ENCODE results near the gene ELF1. TPM values are rescaled to one million over a fixed set of nuclear protein-coding genes. Genes with fewer than 3 reads are reported as not detected.
"Not testable (repeated sequence)": the region's sequence is repeated elsewhere in the genome, so short reads cannot be mapped to it uniquely, and the experiment has no call there.

The ELF1 gene
- total RNA-seq, 1 donor from 2014 or later, result 62.8 TPM

DNA sequence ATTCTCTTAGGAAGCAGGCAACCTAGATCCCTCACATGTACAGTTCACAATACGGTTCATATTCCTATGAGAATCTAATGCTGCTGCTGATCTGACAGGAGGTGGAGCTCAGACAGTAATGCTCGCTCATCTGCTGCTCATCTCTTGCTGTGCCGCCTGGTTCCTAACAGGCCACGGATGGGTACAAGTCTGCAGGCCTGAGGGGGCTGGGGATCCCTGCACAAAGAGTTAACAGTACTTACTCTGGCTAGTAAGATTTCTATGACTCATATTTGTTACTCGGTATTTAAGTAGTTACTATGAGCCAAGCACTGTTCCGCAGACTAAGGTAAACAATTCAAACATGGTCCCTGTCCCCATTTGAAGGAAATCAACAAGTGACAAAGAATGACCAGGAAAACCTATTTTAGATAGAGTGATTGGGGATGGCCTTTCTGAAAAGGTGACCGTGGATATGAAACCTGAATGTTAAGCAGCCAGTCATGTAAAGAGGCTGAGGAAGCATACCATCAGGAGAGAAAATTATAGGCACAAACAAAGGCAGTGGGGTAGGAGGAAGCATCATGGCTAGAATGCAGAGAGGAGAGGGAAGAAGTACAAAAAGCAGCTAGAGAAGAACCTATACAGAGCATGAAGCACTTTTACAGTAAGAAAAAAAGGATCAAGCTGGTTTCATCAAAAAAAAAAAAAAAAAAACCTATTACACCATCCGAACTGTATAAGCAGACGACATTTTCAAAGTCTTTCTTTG is 21.6 kb upstream of the ELF1 start:
- DNase-seq, result no peak

GRCh38 chr13:41039746-41040145 is 20.6 kb upstream of the ELF1 start:
- DNase-seq, result no peak

DNA sequence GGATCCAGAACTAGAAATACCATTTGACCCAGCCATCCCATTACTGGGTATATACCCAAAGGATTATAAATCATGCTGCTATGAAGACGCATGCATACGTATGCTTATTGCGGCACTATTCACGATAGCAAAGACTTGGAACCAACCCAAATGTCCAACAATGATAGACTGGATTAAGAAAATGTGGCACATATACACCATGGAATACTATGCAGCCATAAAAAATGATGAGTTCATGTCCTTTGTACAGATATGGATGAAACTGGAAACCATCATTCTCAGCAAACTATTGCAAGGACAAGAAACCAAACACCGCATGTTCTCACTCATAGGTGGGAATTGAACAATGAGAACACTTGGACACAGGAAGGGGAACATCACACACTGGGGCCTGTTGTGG is 17.4 kb upstream of the ELF1 start:
- not testable (repeated sequence) for DNase-seq

GRCh38 chr13:41034881-41035280 is 15.8 kb upstream of the ELF1 start:
- DNase-seq, result no peak

DNA sequence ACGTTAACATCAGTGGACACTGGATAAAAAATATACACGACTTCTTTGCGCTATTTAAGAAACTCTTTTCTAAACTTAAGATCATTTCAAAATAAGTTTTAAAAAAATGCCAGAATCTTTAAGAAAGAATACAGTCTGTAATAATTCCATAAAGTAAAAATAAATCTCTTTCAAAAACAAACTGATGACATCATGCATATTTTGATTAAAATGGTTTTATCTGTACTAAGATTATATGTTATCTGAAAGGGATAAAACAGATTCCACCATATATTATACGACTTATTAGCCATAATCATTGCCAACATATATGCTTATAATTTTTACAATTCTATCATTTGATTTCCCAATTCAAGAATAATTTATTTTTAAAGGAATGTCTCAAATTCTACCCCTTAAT is 15.3 kb upstream of the ELF1 start:
- DNase-seq, result no peak

DNA sequence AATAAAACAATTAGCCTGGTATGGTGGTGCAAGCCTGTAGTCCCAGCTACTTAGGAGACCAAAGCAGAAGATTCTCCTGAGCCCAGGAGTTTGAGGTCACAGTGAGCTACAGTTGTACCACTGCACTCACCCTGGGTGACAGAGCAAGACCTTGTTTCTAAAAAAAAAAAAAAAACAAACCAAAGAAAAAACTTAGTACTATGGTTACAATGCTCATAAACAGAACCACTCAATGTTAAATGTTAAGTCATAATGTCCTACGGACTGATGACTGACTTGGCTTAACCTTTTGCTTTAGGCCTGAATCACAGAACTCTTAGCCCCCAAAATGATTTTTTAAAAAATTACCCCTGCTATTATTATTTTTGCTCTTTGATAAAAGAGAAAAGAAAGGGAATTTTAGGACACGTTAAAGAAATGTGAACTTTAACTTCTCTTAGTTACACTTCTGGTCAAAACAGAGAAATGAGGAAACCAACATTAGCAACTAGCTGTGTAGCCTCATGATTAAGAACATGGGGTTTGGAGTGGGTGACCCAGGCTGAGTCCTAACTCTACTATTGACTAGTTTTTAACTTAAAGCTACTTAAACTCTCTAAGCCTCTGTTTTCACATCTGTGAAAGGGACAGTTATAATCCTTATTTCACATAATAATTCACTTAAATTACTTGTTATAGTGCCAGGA is 13.7 kb upstream of the ELF1 start:
- no peak for DNase-seq

- no peak for DNase-seq
Measured at GRCh38 chr13:41029629-41030028, 10.5 kb upstream of the ELF1 start.

GRCh38 chr13:41028051-41028450 is 8.9 kb upstream of the ELF1 start:
- no peak for DNase-seq

- DNase-seq, result no peak
Measured at GRCh38 chr13:41026788-41027187, 7.7 kb upstream of the ELF1 start.

- DNase-seq, result no peak
Measured at GRCh38 chr13:41025518-41025917, 6.4 kb upstream of the ELF1 start.

DNA sequence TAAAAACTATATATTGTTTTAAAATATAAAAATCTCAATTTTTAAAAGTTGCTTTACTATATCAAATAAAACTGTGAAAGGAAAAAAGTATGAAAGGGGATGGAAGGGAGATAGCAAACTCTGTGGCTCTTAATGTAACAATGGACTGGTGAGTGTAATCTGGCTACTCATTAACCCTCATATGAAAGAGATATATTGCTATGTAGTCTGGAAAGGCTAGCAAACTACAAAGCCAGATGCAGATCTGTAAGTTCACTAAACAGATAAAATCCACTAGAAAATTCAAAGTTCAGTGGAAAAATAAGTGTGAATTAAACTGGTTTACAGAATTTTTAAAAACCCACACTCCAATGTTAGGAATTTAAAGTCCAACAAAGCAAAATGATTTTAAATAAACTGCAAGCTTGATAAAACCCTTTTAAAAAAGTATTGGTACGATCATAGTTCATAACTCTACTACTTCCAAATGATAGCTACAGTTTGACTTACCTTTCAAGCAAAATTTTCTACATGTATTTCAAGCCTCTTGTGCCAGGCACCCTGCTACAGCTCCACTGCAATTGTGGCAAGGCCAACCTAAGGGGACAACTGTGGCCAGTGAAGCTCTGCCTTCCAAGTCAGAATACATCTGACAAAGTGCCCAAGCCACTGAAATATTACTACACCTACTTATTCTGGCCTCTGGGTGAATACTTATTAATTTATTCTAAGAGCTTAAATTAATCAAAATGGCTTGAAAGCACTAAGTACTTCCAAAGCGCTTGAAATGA is 647 bp upstream of the ELF1 start:
- no peak for DNase-seq

GRCh38 chr13:41018602-41018948 is 541 bp downstream of the ELF1 start:
- no peak for DNase-seq

GRCh38 chr13:41017817-41018601 is 1.1 kb downstream of the ELF1 start:
- DNase-seq, result no peak

DNA sequence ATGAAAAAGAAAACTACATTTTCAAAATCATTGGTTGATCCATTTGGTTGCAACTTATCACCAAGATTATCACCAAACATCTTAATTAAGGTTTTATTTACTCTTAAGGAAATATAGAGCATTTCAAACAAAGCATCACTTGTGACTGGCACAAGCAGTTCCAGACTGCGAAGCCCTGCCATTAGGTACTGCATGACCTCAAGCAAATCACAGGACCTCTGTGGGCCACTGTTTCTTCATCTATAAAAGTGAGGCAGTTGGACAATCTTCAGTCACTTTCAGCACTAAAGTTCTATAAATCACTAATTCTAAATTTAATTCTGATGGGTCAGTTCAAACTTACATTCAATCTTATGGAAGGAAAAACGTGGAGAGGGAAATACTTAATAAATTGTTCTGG is 2.0 kb downstream of the ELF1 start:
- no peak for DNase-seq

DNA sequence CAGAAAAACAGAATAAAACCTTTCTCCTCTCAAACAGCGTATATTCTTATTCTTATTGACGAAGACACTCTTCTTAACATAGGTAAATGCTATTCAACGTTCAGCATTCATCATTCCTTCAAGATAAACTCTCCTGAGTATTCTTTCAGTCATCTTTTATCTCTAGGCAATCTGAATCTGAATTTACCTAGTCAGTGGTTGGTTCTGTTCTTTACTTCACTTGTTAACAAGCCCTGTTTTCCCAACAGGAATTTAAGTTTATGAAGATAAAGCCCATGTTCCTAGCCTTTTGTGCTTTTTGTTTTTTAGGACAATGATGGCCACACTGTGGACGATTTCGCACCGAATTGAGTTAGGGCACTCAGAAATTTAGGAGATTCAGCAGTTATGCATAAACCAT is 3.2 kb downstream of the ELF1 start:
- no peak for DNase-seq

DNA sequence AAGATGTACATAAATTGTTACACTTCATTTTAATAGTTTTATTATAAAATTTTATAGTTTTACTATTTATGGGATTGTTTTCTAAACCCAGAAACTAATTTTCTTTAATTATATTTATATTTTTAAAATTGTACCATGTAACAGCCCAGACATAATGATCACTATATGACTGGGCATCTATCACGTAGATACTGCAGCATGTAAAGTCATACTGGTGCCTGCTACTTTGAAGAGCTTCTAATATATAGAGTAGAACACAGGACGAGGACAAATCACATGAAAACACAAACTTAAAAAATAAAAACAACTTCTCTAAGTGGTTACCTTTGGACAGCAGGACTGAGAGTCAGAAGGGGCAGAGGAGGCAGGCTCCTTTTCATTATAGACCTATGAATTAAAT is 5.3 kb downstream of the ELF1 start:
- DNase-seq, result no peak

DNA sequence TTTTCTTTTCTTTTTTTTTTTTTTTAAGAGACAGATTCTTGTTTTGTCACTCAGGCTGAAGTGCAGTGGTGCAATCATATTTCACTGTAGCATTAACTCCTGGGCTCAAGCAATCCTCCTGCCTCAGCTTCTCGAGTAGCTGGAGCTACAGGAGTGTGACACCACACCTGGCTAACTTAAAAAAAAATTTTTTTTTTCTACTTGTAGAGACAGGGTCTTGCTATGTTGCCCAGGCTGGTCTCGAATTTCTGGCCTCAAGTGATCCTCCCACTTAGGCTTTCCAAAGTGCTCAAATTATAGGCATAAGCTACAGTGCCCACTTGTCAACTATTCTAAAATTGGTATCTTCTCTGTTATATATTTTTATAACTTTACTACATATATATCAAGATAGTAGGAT is 6.6 kb downstream of the ELF1 start:
- no peak for DNase-seq

DNA sequence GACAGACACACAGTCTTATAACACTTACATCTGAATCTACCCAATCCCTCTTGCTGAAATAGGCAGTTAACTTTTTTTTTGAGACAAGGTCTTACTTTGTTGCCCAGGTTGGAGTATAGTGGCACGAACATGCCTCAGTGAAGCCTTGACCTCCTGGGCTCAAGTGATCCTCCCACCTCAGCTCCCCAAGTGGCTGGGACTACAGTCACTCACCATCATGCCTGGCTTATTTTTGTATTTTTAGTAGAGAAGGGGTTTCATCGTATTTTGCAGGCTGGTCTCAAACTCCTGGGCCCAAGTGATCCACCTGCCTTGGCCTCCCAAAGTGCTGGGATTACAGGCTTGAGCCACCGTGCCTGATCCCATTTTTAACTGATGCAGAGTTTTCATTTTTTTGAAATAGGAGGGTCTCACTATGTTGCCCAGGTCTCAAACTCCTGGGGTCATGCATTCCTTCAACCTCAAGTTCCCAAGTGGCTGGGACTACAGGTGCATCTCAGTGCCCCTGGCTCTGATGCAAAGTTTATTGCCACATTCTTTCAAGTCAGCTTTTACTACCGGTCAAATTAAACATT is 7.6 kb downstream of the ELF1 start:
- no peak for DNase-seq

GRCh38 chr13:41008349-41008980 is 10.7 kb downstream of the ELF1 start:
- no peak for DNase-seq

- no peak for DNase-seq
Measured at GRCh38 chr13:41007744-41008128, 11.4 kb downstream of the ELF1 start.

DNA sequence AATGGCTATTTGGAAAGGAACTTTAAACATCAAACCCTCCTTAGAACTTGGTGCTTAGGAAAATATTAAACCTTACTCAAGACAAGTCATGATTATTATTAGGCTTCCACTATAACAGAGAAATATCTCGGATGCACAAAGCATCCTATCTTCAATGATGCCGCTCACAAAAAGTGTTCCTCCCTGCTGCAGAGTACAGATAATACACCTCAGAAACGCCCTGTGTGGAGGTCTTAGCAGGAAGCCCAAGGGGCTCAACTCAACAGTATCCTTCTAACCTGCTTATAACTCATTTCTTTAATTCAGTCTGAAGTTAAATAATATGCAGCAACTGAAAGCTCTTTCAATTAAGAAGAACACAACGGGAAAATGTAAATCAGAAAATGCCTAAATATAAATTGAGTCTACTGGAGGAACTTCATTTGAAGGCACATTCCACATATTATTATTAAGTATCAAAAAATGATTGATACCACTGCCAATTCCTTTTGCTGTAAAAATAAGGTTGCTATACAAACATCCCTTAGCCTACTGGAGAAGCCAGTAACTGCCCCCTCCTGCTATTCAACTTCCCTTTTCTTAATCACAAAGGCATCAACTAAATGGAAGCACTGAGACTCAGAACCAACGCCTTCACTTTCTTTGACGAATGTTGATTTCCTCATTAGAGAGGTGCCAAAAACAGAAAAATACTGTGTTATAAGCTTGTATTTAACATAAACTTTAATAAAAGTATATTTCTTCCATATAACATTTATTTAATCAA is 12.0 kb downstream of the ELF1 start:
- DNase-seq, result no peak

Measured in skin of body (tissue), 2 donors.